Endothelial cell (in vitro differentiated cells): Measurements from ENCODE around the gene AVEN. TPM values are rescaled to one million over a fixed set of nuclear protein-coding genes. Genes with fewer than 3 reads are reported as not detected.

Source experiments
- DNase-seq: peaks from one replicate; pipeline ENCODE4 v3.0.0; 2021; ENCODE audit warnings: low spot score
- H3K27ac Mint-ChIP-seq: one replicate; pipeline ENCODE4 v1.8.0; 2021; ENCODE audit warnings: mixed read lengths, inconsistent platforms; ENCODE audit not compliant: unreplicated experiment
- H3K27me3 Mint-ChIP-seq: one replicate; pipeline ENCODE4 v1.8.0; 2021; ENCODE audit warnings: mild to moderate bottlenecking, moderate library complexity, mixed read lengths, inconsistent platforms; ENCODE audit not compliant: unreplicated experiment
- H3K36me3 Mint-ChIP-seq: one replicate; pipeline ENCODE4 v1.8.0; 2021; ENCODE audit warnings: mild to moderate bottlenecking, low read depth, mixed read lengths, inconsistent platforms; ENCODE audit not compliant: unreplicated experiment
- H3K4me1 Mint-ChIP-seq: one replicate; pipeline ENCODE4 v1.8.0; 2021; ENCODE audit warnings: mild to moderate bottlenecking, mixed read lengths, inconsistent platforms; ENCODE audit not compliant: unreplicated experiment
- H3K4me3 Mint-ChIP-seq: one replicate; pipeline ENCODE4 v1.8.0; 2021; ENCODE audit warnings: mild to moderate bottlenecking, mixed read lengths, inconsistent platforms; ENCODE audit not compliant: unreplicated experiment
- H3K9me3 Mint-ChIP-seq: one replicate; pipeline ENCODE4 v1.8.0; 2021; ENCODE audit warnings: mixed read lengths, inconsistent platforms; ENCODE audit not compliant: unreplicated experiment
- total RNA-seq: library from RNA; stranded (reverse); fragmentation: NEBNext Ultra II Directional; extraction: Animal tissue kit (Norgen Biotek cat#: 25700); gene quantifications from one replicate; pipeline ENCODE4 v1.2.1, GENCODE V29; 2021; ENCODE audit not compliant: unreplicated experiment
- TF ChIP-seq, protein P1 (sequence below): fragments of 200-600 bp; sonication (generic); IDR thresholded peaks from one replicate; pipeline ENCODE4 v1.5.0; 2021; ENCODE audit warnings: antibody characterized with exemption; ENCODE audit not compliant: unreplicated experiment

AVEN gene
- total RNA-seq, 1 donor from 2014 or later = 14.8 TPM

DNA sequence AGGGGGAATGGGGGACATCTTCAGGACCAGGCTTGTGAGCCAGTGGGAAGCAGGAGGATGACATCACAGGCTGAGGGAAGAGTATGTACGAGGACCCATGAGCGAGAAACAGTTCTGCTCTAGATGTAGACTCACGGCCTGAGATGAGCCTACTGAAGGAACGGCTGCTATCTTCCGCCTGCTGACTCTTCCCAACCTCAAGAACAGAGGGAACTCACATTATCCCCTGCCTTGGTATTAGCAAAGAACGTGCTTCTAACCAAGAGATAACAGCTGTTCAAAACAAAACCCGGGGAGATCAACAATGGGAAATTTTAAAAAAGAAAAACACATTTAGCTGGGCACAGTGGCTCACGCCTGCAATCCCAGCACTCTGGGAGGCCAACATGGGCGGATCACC lies 25.3 kb downstream of the AVEN start:
- Mint-ChIP-seq H3K9me3 (no peaks in the 10 kb centered on the region), H3K4me1 (no peaks in the 10 kb centered on the region), H3K27ac (no peak overlapping the region), H3K36me3 (no peaks in the 10 kb centered on the region), H3K4me3 (no peak overlapping the region), H3K27me3 (peaks cover 2% of the 10 kb centered on the region)
- DNase-seq = no peak
- TF ChIP-seq, protein P1, sequence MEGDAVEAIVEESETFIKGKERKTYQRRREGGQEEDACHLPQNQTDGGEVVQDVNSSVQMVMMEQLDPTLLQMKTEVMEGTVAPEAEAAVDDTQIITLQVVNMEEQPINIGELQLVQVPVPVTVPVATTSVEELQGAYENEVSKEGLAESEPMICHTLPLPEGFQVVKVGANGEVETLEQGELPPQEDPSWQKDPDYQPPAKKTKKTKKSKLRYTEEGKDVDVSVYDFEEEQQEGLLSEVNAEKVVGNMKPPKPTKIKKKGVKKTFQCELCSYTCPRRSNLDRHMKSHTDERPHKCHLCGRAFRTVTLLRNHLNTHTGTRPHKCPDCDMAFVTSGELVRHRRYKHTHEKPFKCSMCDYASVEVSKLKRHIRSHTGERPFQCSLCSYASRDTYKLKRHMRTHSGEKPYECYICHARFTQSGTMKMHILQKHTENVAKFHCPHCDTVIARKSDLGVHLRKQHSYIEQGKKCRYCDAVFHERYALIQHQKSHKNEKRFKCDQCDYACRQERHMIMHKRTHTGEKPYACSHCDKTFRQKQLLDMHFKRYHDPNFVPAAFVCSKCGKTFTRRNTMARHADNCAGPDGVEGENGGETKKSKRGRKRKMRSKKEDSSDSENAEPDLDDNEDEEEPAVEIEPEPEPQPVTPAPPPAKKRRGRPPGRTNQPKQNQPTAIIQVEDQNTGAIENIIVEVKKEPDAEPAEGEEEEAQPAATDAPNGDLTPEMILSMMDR = no peak

DNA sequence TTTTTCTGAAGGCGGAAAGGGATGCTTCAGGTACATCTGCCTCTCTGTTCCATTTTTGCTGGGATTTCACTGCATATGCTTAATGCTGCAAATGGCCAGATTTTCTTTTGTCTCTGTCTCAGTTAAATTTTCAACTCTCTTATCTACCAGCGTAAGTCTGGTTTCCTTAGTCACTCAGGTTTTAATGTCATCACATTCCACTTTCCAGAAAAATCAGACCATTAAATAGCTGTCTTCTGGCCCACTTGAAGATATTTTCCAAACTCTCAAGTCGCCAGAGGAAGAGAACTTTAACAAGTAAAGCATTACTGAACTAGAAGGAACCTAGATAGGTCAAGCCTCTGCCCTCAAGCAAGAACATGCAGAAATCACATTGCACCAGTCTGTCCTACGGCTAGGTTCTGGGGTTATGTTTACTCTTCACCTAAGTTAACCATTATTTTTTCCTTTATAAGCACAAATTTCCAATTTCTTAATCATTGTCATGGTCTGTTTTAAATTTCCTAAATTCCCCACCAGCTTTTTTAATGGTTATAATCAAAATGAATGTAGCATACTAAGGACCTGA lies 26.5 kb downstream of the AVEN start:
- Mint-ChIP-seq H3K27me3 (peaks cover 2% of the 10 kb centered on the region), H3K4me1 (no peaks in the 10 kb centered on the region), H3K9me3 (no peaks in the 10 kb centered on the region), H3K4me3 (no peak overlapping the region), H3K36me3 (no peaks in the 10 kb centered on the region), H3K27ac (no peak overlapping the region)
- TF ChIP-seq, protein P1 = no peak
- no peak for DNase-seq

DNA sequence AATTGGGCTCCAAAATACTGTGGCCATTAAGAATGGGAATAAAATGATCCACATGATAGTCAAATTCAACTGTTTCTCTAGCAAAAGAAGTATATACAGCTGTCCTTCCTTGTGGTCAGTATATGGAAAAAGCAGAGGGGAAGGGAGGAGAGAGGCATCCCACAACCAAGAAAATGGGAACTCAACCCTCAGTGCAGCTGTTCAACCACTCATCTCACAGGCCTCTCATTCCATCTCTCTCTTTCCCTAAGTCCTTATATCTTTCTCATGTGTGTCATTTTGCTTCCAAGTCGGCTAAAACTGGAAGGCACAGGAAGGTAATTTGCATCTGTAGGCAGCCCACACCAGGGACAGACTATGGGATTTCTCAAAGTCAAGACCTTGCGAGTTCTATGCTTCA lies 27.5 kb downstream of the AVEN start:
- no peak overlapping the region for H3K4me3 Mint-ChIP-seq
- H3K4me1 Mint-ChIP-seq = no peaks in the 10 kb centered on the region
- peaks cover 2% of the 10 kb centered on the region for H3K27me3 Mint-ChIP-seq
- no peak for DNase-seq
- TF ChIP-seq, protein P1 = no peak
- H3K27ac Mint-ChIP-seq = no peak overlapping the region
- H3K36me3 Mint-ChIP-seq = no peaks in the 10 kb centered on the region
- no peaks in the 10 kb centered on the region for H3K9me3 Mint-ChIP-seq

DNA sequence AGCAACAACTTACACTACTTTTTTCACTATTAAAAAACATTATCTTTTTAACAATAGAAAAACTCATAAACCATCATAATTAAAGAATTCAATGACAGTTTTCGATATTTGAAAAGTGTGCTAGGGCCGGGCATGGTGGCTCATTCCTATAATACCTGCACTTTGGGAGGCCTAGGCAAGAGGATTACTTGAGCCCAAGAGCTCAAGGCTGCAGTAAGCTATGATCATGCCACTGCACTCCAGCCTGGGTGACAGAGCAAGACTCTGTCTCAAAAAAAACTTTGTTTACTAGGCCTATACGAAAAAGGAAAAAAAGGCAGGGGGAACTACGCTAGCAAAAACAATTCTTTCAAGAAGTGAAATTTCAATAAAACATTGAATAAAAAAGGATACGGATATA lies 28.1 kb downstream of the AVEN start:
- peaks cover 2% of the 10 kb centered on the region for H3K27me3 Mint-ChIP-seq
- no peaks in the 10 kb centered on the region for H3K36me3 Mint-ChIP-seq
- H3K9me3 Mint-ChIP-seq = no peaks in the 10 kb centered on the region
- no peak overlapping the region for H3K27ac Mint-ChIP-seq
- H3K4me3 Mint-ChIP-seq = no peak overlapping the region
- DNase-seq = no peak
- TF ChIP-seq, protein P1 = no peak
- H3K4me1 Mint-ChIP-seq = no peaks in the 10 kb centered on the region

DNA sequence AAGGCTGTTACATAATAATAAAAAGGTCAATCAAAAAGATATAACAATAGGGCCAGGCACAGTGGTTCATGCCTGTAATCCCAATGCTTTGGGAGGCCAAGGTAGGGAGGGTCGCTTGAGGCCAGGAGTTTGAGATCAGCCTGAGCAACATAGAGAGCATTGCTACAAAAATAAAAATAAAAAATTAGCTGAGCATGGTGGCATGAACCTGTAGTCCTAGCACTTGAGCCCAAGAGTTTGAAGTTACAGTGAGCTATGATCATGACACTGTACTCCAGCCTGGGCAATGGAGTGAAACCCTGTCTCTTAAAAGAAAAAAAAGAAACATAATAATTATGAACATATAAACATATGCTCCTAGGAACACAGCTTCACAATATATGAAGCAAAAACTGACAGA lies 29.3 kb downstream of the AVEN start:
- H3K36me3 Mint-ChIP-seq = no peaks in the 10 kb centered on the region
- no peaks in the 10 kb centered on the region for H3K4me1 Mint-ChIP-seq
- H3K27me3 Mint-ChIP-seq = peaks cover under 1% of the 10 kb centered on the region

More for the DNA sequence above, 29.3 kb downstream of the AVEN start:
- no peaks in the 10 kb centered on the region for H3K9me3 Mint-ChIP-seq
- no peak overlapping the region for H3K4me3 Mint-ChIP-seq
- no peak overlapping the region for H3K27ac Mint-ChIP-seq
- DNase-seq = no peak
- TF ChIP-seq, protein P1 = no peak
